Umbilical cord (tissue), 2 donors: ENCODE measurements around the gene CPNE4. TPM values are rescaled to one million over a fixed set of nuclear protein-coding genes. Genes with fewer than 3 reads are reported as not detected.

ENCODE experiments used
- DNase-seq: peaks from one replicate; pipeline ENCODE4 v3.0.0-alpha.2; 2015; ENCODE audit warnings: low spot score
- total RNA-seq: library from RNA; depleted of rRNA; stranded (reverse); fragments of >200 nt; gene quantifications from one replicate; pipeline ENCODE4 v1.2.3, GENCODE V29; 2014; ENCODE audit warnings: low replicate concordance; ENCODE audit not compliant: insufficient read depth

The CPNE4 gene
- total RNA-seq, 1 donor from 2014 or later, result 5.3 TPM

DNA sequence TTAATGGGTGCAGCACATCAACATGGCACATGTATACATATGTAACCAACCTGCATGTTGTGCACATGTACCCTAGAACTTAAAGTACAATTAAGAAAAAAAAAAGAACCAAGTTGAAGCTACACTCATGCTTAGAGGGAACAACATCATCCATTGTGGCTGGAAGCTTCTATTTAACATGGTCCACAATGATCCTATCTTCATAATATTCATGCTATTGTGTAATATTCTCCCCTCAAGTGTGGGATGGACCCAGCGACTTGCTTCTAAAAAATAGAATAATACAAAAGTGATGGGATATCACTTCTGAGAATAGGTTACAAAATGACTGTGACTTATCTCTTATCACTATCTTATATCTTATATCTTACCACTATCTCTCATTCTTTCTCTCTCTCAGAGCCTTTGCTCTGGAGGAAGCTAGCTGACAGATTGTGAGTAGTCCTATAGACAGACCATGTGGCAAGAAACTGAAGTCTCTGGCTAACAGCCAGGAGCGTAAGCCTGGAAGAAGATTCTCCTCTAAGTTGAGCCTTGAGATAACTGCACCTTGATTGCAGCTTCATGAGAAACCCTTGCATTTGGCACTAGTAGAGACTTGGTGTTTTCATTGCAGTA is 333.6 kb downstream of the CPNE4 start:
- no peak for DNase-seq

DNA sequence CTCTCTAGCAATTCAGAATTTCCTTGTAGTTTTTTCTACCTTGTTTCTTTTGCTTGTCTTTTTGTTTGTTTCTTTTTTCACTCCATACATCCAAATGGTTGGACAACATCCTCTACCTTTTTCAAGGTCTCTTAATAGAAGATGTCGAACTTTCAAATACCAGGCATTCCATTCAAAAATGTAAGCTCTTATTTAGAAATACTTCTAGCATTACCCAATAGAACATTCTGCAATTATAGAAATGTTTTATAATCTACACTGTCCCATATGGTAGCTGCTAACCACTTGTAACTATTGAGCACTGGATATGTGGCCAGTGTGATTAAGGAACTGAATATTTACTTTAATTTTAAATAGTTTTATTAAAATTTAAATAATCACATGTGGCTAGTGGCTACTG is 335.8 kb downstream of the CPNE4 start:
- DNase-seq, result no peak

DNA sequence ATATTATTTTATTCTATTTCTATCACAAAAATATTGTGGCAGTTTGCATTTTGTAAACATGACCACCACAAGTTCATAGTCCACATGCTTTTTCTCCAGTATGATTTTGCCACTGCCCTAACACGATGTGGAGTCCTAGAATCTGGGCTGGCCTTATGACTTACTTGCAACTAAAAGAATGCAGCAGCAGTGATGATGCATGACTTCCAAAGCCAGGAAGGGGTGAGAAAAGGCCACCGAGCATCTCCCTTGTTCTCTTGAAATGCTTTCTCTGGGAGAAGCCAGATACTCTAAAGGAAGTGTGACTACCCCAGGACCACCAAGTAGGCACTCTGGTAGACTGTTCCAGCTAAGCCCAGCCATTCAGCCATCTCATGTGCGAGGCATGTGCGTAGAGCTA is 340.4 kb downstream of the CPNE4 start:
- no peak for DNase-seq

DNA sequence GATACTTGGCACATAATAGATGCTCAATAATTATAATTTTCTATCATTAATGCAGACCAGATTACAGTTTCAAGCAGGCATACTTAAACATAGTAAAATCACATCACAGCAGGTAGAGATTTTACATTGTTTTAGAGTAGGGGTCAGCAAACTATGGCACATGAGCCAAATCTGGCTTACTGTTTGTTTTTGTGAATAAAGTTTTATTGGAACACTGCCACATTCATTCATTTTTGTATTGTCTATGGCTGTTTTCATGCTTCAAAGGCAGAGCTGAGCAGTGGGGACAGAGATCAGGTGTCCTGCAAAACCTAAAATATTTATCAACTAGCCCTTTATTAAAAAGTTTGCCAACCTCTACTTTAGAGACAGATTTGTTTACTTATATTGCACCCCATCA is 342.5 kb downstream of the CPNE4 start:
- DNase-seq, result no peak

DNA sequence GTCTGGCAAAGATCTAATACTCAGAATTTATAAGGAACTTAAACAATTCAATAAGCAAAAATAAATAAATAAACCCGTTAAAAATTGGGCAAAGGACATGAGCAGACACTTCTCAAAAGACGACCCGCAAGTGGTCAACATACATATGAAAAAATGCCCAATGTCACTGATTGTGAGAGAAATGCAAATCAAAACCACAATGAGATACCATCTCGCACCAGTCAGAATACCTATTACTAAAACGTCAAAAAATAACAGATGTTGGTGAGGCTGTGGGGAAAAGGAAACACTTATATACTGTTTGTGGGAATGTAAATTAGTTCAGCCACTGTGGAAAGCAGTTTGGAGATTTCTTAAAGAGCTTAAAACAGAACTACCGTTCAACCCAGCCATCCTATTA is 344.0 kb downstream of the CPNE4 start:
- no peak for DNase-seq

DNA sequence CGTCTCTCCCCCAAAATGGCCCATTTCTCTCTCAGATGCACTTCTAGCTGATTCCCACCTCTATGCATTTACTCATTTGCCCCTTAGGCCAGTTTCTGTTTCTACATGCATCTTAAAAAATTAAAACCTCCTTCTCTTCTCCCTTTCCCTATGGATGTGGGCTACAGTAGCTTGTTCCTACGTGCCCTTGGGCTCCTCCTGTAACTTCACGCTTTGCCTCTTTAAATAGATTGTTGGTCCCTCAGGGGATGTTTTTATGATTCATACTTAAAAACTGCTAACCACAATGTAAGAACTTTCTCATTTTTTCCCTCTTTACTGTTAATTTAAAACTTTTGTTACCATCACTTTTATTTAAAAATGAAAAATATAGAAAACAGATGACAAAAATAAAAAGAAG is 346.4 kb downstream of the CPNE4 start:
- DNase-seq, result no peak

DNA sequence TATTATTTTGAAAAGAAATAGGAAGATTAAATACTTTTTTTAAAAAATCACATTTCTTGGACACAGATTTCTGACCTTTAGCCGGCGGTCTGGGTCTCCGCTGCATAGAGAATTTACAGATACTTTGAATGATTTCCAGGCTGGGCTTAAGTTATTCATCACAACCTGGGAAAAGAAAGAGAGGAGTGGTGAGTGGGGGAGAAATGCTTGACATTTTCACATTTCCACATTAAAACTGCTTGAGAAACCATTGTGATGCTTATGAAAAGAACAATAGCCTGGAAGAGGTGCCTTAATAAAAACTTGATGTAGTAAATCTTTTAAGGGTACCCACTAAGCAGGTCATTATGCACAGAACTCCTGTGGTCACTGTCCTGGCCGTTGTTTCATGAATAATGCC is 365.2 kb downstream of the CPNE4 start:
- no peak for DNase-seq

DNA sequence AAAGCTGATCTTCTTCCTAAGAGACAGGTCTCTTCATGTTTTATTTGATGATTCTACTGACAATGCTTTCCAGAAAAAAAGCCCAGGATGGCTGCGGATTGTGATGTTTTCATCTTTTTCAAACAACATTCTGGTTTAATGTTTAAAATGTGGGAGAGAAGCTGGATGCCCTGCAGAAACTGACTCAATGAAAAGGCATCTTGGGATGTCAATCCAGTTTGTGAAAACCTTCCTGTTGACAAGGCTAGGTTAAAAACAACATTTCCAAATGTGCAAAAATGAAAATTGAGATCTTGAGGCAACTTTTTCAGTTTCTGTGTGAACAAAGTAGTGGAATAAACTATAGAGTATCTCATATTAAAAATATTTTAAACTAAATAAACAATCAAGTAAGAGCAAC is 376.0 kb downstream of the CPNE4 start:
- DNase-seq, result no peak

- no peak for DNase-seq
Measured at GRCh38 chr3:131658115-131658514, 376.7 kb downstream of the CPNE4 start.

GRCh38 chr3:131655070-131655690 is 379.6 kb downstream of the CPNE4 start:
- DNase-seq, result no peak

DNA sequence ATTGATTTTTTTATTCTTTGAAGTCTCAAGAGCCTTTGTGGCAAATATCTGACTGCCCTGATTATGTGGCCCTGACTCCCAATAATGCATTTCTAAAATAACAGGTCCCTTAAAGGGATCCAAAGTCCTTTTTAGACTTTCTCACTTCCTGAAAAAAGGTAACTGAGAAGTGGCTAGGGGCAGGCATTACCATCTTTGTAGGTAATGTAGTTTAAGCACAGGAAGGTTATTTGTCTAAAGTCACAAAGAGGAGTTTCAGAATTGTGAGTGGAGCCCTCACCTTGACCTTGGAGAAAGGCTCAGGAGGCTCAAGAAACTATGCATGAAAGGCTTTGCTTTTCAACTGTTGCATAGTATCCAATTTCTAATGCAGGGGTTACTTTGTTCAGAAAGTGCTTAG is 389.2 kb downstream of the CPNE4 start:
- no peak for DNase-seq

- DNase-seq, result no peak
Measured at GRCh38 chr3:131636266-131636775, 398.5 kb downstream of the CPNE4 start.

DNA sequence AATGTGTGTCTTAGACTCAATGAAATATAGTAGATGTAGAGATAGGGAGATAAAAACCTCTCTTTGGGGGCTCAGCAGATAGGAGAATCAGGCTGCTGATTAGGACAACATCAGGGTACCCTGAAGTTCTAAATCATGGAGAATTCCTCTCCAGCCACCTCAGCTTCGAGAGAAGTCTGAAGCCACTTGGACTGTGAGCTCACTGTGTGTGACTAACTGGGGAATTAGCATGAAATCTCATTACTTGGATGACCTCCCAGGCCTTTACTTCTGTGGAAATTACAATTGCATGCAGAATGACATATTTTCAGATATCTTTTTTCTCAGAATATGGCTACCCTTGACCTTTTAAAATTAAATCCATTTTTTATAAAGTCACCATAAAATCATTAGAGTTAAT is 404.0 kb downstream of the CPNE4 start:
- DNase-seq, result peak; percentile 13

DNA sequence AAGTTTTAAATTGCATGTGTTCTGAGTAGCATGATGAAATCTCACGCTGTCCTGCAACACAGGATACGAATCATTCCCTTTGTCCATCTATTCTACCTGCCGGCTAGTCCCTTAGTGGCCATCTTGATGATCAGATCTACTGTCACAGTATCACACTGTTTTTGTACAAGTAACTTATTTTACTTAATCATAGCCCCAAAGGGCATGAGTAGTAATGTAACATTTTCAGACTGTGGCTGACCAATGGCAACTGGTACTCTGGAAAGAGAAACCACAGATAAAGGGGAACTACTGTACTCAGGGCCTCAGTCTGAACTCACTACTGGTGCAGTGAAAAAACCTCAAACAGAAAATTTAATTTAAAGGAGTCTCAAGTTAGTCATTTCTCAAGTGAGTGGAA is 404.7 kb downstream of the CPNE4 start:
- no peak for DNase-seq

DNA sequence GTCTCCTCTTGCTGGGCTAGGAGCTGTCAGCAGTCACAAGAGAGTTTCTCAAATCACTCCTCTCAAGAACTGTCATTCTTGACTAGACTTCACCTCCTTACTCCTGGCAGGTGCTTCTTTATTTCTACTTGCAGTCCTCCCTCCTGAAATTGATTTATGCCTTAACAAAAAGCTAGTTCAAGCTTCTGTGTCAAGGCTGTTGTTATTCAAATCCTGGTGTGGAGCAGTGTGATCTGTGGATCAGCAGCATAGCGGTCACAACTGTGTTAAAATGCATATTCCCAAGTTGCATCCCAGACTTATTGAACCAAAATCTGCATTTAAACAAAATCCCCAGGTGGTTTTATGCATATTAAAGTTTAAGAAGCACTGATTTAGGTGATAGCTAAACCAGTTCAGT is 411.4 kb downstream of the CPNE4 start:
- DNase-seq, result no peak

GRCh38 chr3:131622726-131623125 is 412.1 kb downstream of the CPNE4 start:
- no peak for DNase-seq

DNA sequence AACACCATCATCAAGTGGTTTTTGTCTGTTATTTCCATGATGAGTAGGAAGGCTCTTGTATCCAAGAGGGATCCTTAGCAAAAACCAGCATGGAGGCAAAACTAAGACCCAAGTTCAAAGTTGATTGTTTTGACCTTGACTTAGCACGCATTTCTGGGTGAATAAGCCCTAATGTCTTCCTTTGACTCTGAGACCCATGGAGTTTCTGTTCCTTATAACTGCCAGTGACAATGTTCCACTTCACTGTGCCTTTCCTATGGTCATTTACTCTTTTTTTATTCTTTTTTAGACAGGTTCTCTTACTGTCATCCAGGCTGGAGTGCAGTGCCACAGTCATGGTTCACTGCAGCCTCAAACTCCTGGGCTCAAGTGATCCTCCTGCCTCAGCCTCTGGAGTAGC is 413.8 kb downstream of the CPNE4 start:
- DNase-seq, result no peak

GRCh38 chr3:131619821-131620220 is 415.0 kb downstream of the CPNE4 start:
- no peak for DNase-seq

- peak; percentile 5 for DNase-seq
Measured at GRCh38 chr3:131616719-131617118, 418.1 kb downstream of the CPNE4 start.

GRCh38 chr3:131612745-131613144 is 422.1 kb downstream of the CPNE4 start:
- DNase-seq, result no peak

DNA sequence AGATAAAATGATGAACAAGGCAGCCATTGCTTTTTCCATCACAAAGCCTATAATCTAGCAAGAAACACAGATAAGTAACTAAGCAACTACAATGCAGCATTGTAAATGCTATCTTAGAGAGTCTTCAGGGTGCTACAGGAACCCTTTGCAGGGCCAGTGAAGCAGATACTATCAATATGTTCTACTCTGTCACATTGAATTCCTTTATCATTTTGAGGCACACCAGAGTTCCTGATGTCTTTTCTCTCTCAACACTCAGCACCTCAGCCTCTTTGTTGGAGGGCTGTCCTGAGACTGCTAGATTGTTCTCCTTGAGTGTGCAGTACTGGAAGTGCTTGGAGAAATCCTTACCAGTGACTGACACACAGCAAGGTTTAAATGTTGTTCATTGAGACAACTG is 424.6 kb downstream of the CPNE4 start:
- DNase-seq, result no peak

DNA sequence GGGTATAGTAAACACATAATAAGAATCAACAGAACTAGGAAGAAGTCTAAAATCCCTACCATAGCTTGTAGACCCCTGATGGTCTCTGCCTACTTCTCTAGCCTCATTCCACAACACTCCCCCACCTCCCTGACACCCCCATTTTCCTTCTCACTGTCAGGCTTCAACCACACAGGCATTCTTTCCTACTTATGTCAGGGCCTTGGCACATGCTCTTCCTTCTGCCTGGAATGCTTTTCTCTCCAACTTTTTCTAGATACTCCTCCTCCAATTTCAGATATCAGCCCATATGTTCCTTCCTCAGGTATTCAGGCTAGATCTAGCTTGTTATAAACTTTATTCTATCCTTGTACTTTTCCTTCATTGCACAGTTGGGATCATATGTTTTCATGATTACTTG is 426.1 kb downstream of the CPNE4 start:
- no peak for DNase-seq

DNA sequence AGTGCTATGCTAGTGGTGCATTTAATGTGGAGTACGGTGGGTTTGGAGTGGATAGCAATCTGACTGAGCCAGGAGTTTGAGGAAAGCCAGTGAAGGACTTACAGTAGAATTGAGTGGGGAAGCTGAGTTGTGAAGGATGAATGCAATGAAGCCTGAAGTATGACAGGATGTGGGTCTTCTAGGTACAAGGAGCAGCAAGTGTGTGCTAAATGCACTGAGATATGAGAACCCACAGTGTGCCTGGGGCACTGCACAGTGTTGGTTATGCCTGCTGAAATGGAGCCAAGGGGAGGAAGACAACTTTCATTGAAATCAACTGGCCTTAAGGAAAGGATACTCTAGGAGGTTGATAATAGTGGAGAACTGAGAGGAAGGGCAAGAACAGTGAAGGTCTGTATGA is 426.5 kb downstream of the CPNE4 start:
- DNase-seq, result no peak

DNA sequence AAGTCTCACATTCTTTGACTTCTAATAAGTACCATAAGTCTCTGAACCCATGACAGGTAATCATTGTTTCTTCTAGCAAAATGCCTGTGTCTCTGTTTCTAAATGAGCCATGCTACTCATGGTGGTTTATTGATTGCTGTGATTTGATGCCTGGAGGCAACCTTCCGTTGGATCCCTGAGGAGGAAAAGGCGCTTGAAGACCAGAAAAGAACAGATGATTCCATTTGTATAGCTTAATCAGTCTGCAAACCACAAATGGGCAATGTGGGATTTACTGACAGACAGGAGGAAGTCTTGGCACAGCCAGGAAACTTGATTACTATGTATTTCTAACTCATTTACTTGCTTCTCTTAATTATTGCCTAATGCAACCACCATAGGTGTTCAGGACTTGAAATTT is 428.9 kb downstream of the CPNE4 start:
- DNase-seq, result no peak
